Measurements from ENCODE around the gene C19orf25.

C19orf25 gene

GRCh38 chr19:1427221-1427920 is 51.6 kb downstream of the C19orf25 start:
- ChIA-PET POLR2A (no interaction called here), CTCF (interaction anchor here (1.2 to 1.3 kb wide), 2 partner anchors 11 to 399 kb away, joined by 3 read pairs; partner anchors contain the start of gene RPS15)
- no peak for TF ChIP-seq CTCF (IDR thresholded peaks at IDR 0.05; ENCODE audit: control extremely low read depth, extremely low read depth, low read depth, missing control alignments)
- DNase-seq (ENCODE audit: extremely low spot score) = no peak

- POLR2A ChIA-PET = no interaction called here
- TF ChIP-seq CTCF (IDR thresholded peaks at IDR 0.05; ENCODE audit: control extremely low read depth, extremely low read depth, low read depth, missing control alignments) = no peak
- CTCF ChIA-PET = interaction anchor here (0.7 to 1.3 kb wide), 3 partner anchors 11 to 399 kb away, joined by 3 read pairs; partner anchors contain the start of gene RPS15
- DNase-seq (ENCODE audit: extremely low spot score) = no peak
These were observed 52.3 kb downstream of the C19orf25 start for GRCh38 chr19:1426736-1427135.

- CTCF ChIA-PET = interaction anchor here (1.3 kb wide), 1 partner anchor 12 kb away, joined by 3 read pairs; the partner anchor contains the start of gene RPS15
- DNase-seq (ENCODE audit: extremely low spot score) = no peak
- TF ChIP-seq CTCF (IDR thresholded peaks at IDR 0.05; ENCODE audit: control extremely low read depth, extremely low read depth, low read depth, missing control alignments) = no peak
- POLR2A ChIA-PET = no interaction called here
These were observed 53.1 kb downstream of the C19orf25 start for GRCh38 chr19:1425902-1426301.

- CTCF ChIA-PET = no interaction called here
- POLR2A ChIA-PET = no interaction called here
- DNase-seq (ENCODE audit: extremely low spot score) = no peak
These were observed 53.7 kb downstream of the C19orf25 start for GRCh38 chr19:1425102-1425837.

GRCh38 chr19:1424192-1424955 is 54.6 kb downstream of the C19orf25 start:
- CTCF ChIA-PET = no interaction called here
- POLR2A ChIA-PET = no interaction called here
- DNase-seq (ENCODE audit: extremely low spot score) = no peak

More at GRCh38 chr19:1425102-1425837, 53.7 kb downstream of the C19orf25 start:
- no peak for TF ChIP-seq CTCF (IDR thresholded peaks at IDR 0.05; ENCODE audit: control extremely low read depth, extremely low read depth, low read depth, missing control alignments)

More at GRCh38 chr19:1424192-1424955, 54.6 kb downstream of the C19orf25 start:
- no peak for TF ChIP-seq CTCF (IDR thresholded peaks at IDR 0.05; ENCODE audit: control extremely low read depth, extremely low read depth, low read depth, missing control alignments)

Data from GM10248 (cell line).